ENCODE measurements around the gene SPNS2.

- TF ChIP-seq CTCF (IDR thresholded peaks at IDR 0.05) (no peak), SIN3A (IDR thresholded peaks at IDR 0.05; ENCODE audit: borderline replicate concordance, insufficient read depth, low read depth, low read length) (no peak), TCF7L2 (IDR thresholded peaks at IDR 0.05; ENCODE audit: low read depth, low read length) (no peak), POLR2AphosphoS5 (IDR thresholded peaks at IDR 0.05; ENCODE audit: low read depth, low read length) (no peak)
Measured at GRCh38 chr17:4506175-4506813, 7.6 kb downstream of the SPNS2 start.

All from Panc1 (cell line).